ENCODE data around the gene PANK1. TPM values are rescaled to one million over a fixed set of nuclear protein-coding genes. Genes with fewer than 3 reads are reported as not detected.

Gene PANK1
- total RNA-seq, 1 experiment from 2014 or later, result 33.2 TPM

GRCh38 chr10:89575031-89575430, 70.0 kb downstream of the PANK1 start:
- Histone ChIP-seq H3K18ac (ENCODE audit: insufficient read length, low read depth, low read length) (no peak overlapping the region), H2BK20ac (ENCODE audit: low read depth, low read length, poor library complexity, severe bottlenecking) (no peak overlapping the region), H2BK5ac (ENCODE audit: insufficient read length, low read length) (no peak overlapping the region), H3K14ac (ENCODE audit: insufficient read depth, low read length) (no peak overlapping the region), H4K91ac (ENCODE audit: insufficient read length, low read depth, low read length) (no peak overlapping the region), H3K4ac (ENCODE audit: low read depth, low read length) (no peak overlapping the region), H2BK15ac (ENCODE audit: low read depth, low read length) (no peak overlapping the region), H4K20me1 (ENCODE audit: control insufficient read depth, insufficient read depth, insufficient read length) (no peaks in the 10 kb centered on the region), H3K27ac (ENCODE audit: insufficient read length, low read depth, low read length) (no peak overlapping the region), H3K9ac (ENCODE audit: extremely low read depth, insufficient read length, low read length) (no peak overlapping the region), H3K4me2 (ENCODE audit: insufficient read depth, insufficient read length, low read length) (no peak overlapping the region), H3K23me2 (ENCODE audit: insufficient read length, low read depth, low read length, poor library complexity, severe bottlenecking) (no peaks in the 10 kb centered on the region), H2AFZ (ENCODE audit: low read length) (no peak overlapping the region), H2BK12ac (ENCODE audit: insufficient read length, low read depth, low read length) (no peak overlapping the region), H3K4me1 (ENCODE audit: insufficient read depth, low read length) (no peaks in the 10 kb centered on the region), H2AK5ac (ENCODE audit: insufficient read length, low read length) (no peak overlapping the region), H4K8ac (replicated peaks; ENCODE audit: insufficient read length, low read depth, low read length) (no peak overlapping the region), H3K79me2 (ENCODE audit: insufficient read depth, low read length) (no peaks in the 10 kb centered on the region), H3K56ac (ENCODE audit: insufficient read length, low read depth, low read length) (no peak overlapping the region), H2BK120ac (ENCODE audit: low read depth, low read length, poor library complexity, severe bottlenecking) (no peak overlapping the region), H3K79me1 (ENCODE audit: insufficient read depth, low read depth, low read length, poor library complexity, severe bottlenecking) (no peaks in the 10 kb centered on the region), H3K23ac (ENCODE audit: insufficient read length, low read depth, low read length) (no peak overlapping the region), H4K5ac (ENCODE audit: insufficient read length, low read depth, low read length) (no peak overlapping the region), H3K27me3 (ENCODE audit: insufficient read depth, low read length) (no peaks in the 10 kb centered on the region), H3K9me3 (ENCODE audit: control insufficient read depth, low read depth, low read length) (no peaks in the 10 kb centered on the region), H3T11ph (ENCODE audit: low read length) (no peak overlapping the region)
- TF ChIP-seq CTCF (conservative IDR thresholded peaks at IDR 0.05), result no peak
- Mint-ChIP-seq H3K9me3 (peaks cover 0 to 2% of the 10 kb centered on the region in 2 experiments; a peak in 2 of 5 replicates), H3K27me3 (ENCODE audit: low read depth) (no peaks in the 10 kb centered on the region; the same call in 1 of the 2 replicates), H3K4me3 (no peak overlapping the region), H3K27ac (no peak overlapping the region), H3K4me1 (peaks cover 2 to 4% of the 10 kb centered on the region in 2 experiments; a peak in 1 of 4 replicates), H3K36me3 (ENCODE audit: insufficient read depth in 1 of 3, low read depth in 3 of 3) (peaks cover 0 to 8% (median 3%) of the 10 kb centered on the region in 3 experiments; a peak in 4 of 7 replicates)
- DNase-seq, result no peak

Measured in H9 (cell line).